Osteocyte (in vitro differentiated cells): ENCODE measurements around the gene CADM2. TPM values are rescaled to one million over a fixed set of nuclear protein-coding genes. Genes with fewer than 3 reads are reported as not detected.

Experiments used
- DNase-seq: peaks from one replicate; pipeline ENCODE4 v3.0.0; 2021; ENCODE audit warnings: mixed read lengths; ENCODE audit not compliant: unreplicated experiment; ENCODE audit errors: extremely low spot score
- H3K27ac Mint-ChIP-seq: one replicate; pipeline ENCODE4 v1.8.0; 2021; ENCODE audit warnings: mild to moderate bottlenecking, mixed read lengths; ENCODE audit not compliant: unreplicated experiment
- H3K27me3 Mint-ChIP-seq: one replicate; pipeline ENCODE4 v1.8.0; 2021; ENCODE audit warnings: mixed read lengths; ENCODE audit not compliant: unreplicated experiment
- H3K36me3 Mint-ChIP-seq: one replicate; pipeline ENCODE4 v1.8.0; 2021; ENCODE audit warnings: mixed read lengths; ENCODE audit not compliant: unreplicated experiment
- H3K4me1 Mint-ChIP-seq: one replicate; pipeline ENCODE4 v1.8.0; 2021; ENCODE audit warnings: mixed read lengths; ENCODE audit not compliant: unreplicated experiment
- H3K4me3 Mint-ChIP-seq: one replicate; pipeline ENCODE4 v1.8.0; 2021; ENCODE audit warnings: mild to moderate bottlenecking, moderate library complexity, mixed read lengths; ENCODE audit not compliant: unreplicated experiment
- H3K9me3 Mint-ChIP-seq: one replicate; pipeline ENCODE4 v1.8.0; 2021; ENCODE audit warnings: mixed read lengths; ENCODE audit not compliant: unreplicated experiment
- CTCF ChIP-seq: fragments of 200-600 bp; sonication (generic); IDR thresholded peaks from 2 replicates; pipeline ENCODE4 v1.5.0; 2021; ENCODE audit warnings: antibody characterized with exemption, mild to moderate bottlenecking, moderate library complexity
- total RNA-seq: library from RNA; stranded (reverse); gene quantifications from 2 replicates; pipeline ENCODE4 v1.2.1, GENCODE V29; 2021

The CADM2 gene
- total RNA-seq, 1 donor from 2014 or later, result 1.5 TPM

DNA sequence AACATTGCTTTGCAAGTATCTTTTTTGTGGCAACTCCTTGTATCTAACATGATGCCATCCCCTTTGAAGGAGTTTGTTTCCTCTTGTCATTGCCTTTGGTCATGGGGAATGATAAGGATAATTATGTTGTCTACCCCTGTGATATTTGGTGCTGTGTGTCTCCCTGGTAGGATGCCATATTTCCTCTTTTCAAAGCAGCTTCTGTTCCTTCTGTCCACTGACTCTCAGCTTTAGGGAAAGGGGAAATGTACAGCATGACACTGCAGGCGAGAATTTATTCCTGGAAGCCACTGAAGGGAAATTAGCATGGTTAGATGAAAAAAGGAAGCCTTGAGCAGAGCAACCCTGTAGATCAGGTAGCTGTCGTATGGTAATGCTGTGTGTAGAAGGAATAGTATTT lies 576.7 kb downstream of the CADM2 start:
- DNase-seq, result no peak
- H3K27me3 Mint-ChIP-seq, result peaks cover 2% of the 10 kb centered on the region
- no peaks in the 10 kb centered on the region for H3K4me1 Mint-ChIP-seq
- peaks cover 1% of the 10 kb centered on the region for H3K9me3 Mint-ChIP-seq
- no peaks in the 10 kb centered on the region for H3K36me3 Mint-ChIP-seq
- no peak overlapping the region for H3K4me3 Mint-ChIP-seq
- no peak for TF ChIP-seq CTCF
- H3K27ac Mint-ChIP-seq, result no peak overlapping the region

- no peak overlapping the region for H3K4me3 Mint-ChIP-seq
These were observed 580.4 kb downstream of the CADM2 start for GRCh38 chr3:85539232-85539631.

DNA sequence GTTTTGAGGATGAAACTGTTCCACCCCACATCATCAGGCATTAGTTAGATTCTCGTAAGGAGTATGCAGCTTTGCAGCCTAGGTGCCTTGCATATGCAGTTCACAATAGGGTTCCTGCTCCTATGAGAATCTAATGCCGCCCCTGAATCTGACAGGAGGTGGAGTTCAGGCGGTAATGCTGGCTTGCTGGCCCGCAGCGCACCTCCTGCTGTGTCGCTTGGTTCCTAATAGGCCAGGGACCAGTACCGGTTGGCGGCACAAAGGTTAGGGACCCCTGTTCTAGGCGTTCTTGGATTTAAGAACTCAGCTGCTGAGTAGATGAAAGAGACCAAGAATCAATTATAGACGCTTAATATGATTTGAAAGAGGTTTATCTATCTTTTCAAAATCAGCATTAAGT lies 595.4 kb downstream of the CADM2 start:
- no peaks in the 10 kb centered on the region for H3K27me3 Mint-ChIP-seq
- no peak overlapping the region for H3K27ac Mint-ChIP-seq
- no peaks in the 10 kb centered on the region for H3K9me3 Mint-ChIP-seq
- no peak overlapping the region for H3K4me3 Mint-ChIP-seq
- no peak for DNase-seq
- H3K36me3 Mint-ChIP-seq, result no peaks in the 10 kb centered on the region
- TF ChIP-seq CTCF, result no peak
- H3K4me1 Mint-ChIP-seq, result no peaks in the 10 kb centered on the region

More at GRCh38 chr3:85539232-85539631, 580.4 kb downstream of the CADM2 start:
- Mint-ChIP-seq H3K27ac (no peak overlapping the region), H3K9me3 (peaks cover 3% of the 10 kb centered on the region), H3K27me3 (peaks cover 2% of the 10 kb centered on the region), H3K36me3 (no peaks in the 10 kb centered on the region), H3K4me1 (no peaks in the 10 kb centered on the region)
- no peak for DNase-seq
- TF ChIP-seq CTCF, result no peak

- no peaks in the 10 kb centered on the region for H3K36me3 Mint-ChIP-seq
- DNase-seq, result no peak
- H3K9me3 Mint-ChIP-seq, result no peaks in the 10 kb centered on the region
- H3K4me3 Mint-ChIP-seq, result no peak overlapping the region
- H3K27ac Mint-ChIP-seq, result no peak overlapping the region
- no peaks in the 10 kb centered on the region for H3K27me3 Mint-ChIP-seq
- H3K4me1 Mint-ChIP-seq, result peaks cover 15% of the 10 kb centered on the region
- TF ChIP-seq CTCF, result no peak
These were observed 601.4 kb downstream of the CADM2 start for GRCh38 chr3:85560088-85560785.

DNA sequence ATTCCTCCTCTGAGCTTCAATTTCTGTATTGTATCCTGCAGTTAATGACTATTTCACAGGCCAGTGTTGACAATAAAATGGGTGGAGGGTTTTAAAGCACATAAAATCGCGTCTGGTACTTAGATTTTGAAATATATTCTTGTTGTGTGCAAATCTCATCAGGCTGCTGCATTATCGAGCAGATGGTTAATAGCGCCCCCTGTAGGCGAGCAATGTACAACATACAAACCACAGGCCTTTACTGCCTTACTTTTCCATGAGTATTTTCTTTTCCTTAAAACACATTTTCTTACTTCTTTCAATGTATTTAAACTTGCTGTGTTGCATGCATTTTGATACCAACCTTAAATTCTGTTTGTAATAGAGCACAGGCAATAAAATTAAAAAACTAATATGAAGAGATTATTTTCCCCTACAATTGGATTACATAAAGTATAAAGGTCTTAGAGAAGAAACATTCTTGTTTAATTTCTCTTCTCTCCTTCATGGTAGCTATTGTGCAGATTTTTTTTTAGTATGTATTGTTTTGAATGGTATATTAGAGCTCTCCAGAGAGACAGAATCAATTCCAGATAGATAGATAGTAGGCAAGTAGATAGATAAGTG lies 608.4 kb downstream of the CADM2 start:
- Mint-ChIP-seq H3K9me3 (no peaks in the 10 kb centered on the region), H3K27me3 (no peaks in the 10 kb centered on the region), H3K36me3 (no peaks in the 10 kb centered on the region), H3K27ac (no peak overlapping the region), H3K4me1 (peaks cover 3% of the 10 kb centered on the region), H3K4me3 (no peak overlapping the region)
- TF ChIP-seq CTCF, result peak; percentile 79
- DNase-seq, result no peak
